Lower leg skin (tissue), 4 donors: ENCODE results near the gene TEPSIN. TPM values are rescaled to one million over a fixed set of nuclear protein-coding genes. Genes with fewer than 3 reads are reported as not detected.

Experiments used
- DNase-seq, 2 donors: peaks; one replicate each; pipeline ENCODE4 v3.0.0-alpha.2; 2019; ENCODE audit warnings: low spot score in 2 of 2
- H3K4me3 ChIP-seq: fragments of 200-600 bp; sonication (generic); 2 replicates; pipeline ENCODE4 v1.5.1; 2017; ENCODE audit warnings: mild to moderate bottlenecking, low read depth; ENCODE audit not compliant: poor library complexity, severe bottlenecking
- CTCF ChIP-seq, 3 donors: fragments of 450-650 bp; IDR thresholded peaks; one replicate each; pipeline ENCODE4 v1.5.1; 2016; ENCODE audit warnings: antibody characterized with exemption in 3 of 3, mild to moderate bottlenecking in 3 of 3, moderate library complexity in 2 of 3
- POLR2A ChIP-seq, 2 donors: fragments of 450-650 bp; IDR thresholded peaks; one replicate each; pipeline ENCODE4 v1.6.1; 2016 to 2017; ENCODE audit warnings: antibody characterized with exemption in 2 of 2, mild to moderate bottlenecking in 1 of 2, moderate library complexity in 1 of 2
- WGBS, 2 donors: methylation state at CpG; one replicate each; pipeline ENCODE4 v1.1.5; 2018; 5-methylcytosine and 5-hydroxymethylcytosine counted together
- intact Hi-C: fragments of 100-400 bp; cut with DNase I; formaldehyde crosslinking; loops from one replicate; pipeline ENCODE4 v1.15.0; 2023; ENCODE audit warnings: low total_unique reads
- total RNA-seq, 4 donors: library from RNA; depleted of rRNA; stranded (reverse); fragments of >200 nt; gene quantifications; one replicate each; pipeline ENCODE4 v1.1.0, GENCODE V29; 2016

TEPSIN gene
- total RNA-seq, 4 donors from 2014 or later, result 40.7 to 104 (median 62.6) TPM

- TF ChIP-seq POLR2A (IDR thresholded peaks at IDR 0.05), result no peak
- TF ChIP-seq CTCF (IDR thresholded peaks at IDR 0.05), result no peak
- no peak overlapping the region for H3K4me3 ChIP-seq
- no peak for DNase-seq
- intact Hi-C loops, result no loop called here
- WGBS, 2 donors, result 60 to 62% methylated on average over 8 of the region's 8 CpGs
These were observed 1.9 kb upstream of the TEPSIN start for GRCh38 chr17:81240761-81241160.

GRCh38 chr17:81239714-81240555 lies 1.1 kb upstream of the TEPSIN start:
- peak overlapping the region; percentile 75 for H3K4me3 ChIP-seq
- intact Hi-C loops, result loop anchor here (10.0 kb wide), 1 partner anchor 215 kb away; no protein-coding TSS in a partner anchor
- DNase-seq, result no peak
- TF ChIP-seq POLR2A (IDR thresholded peaks at IDR 0.05), result no peak
- TF ChIP-seq CTCF (IDR thresholded peaks at IDR 0.05), result no peak
- 17 to 19% methylated on average over 30 to 31 of the region's 37 CpGs for WGBS, 2 donors

GRCh38 chr17:81238490-81238814 lies 403 bp downstream of the TEPSIN start:
- TF ChIP-seq POLR2A (IDR thresholded peaks at IDR 0.05) (no peak), CTCF (IDR thresholded peaks at IDR 0.05) (no peak)
- DNase-seq, result no peak
- H3K4me3 ChIP-seq, result peak overlapping the region; percentile 93
- WGBS, 2 donors, result 1 to 5% methylated on average over 13 to 24 of the region's 26 CpGs
- intact Hi-C loops, result loop anchor here (10.0 kb wide), 1 partner anchor 214 kb away; no protein-coding TSS in a partner anchor

- no peak for DNase-seq
- no peak for TF ChIP-seq POLR2A (IDR thresholded peaks at IDR 0.05)
- TF ChIP-seq CTCF (IDR thresholded peaks at IDR 0.05), result no peak
- intact Hi-C loops, result loop anchor here (10.0 kb wide), 1 partner anchor 213 kb away; no protein-coding TSS in a partner anchor
- 50 to 51% methylated on average over 36 of the region's 36 CpGs for WGBS, 2 donors
- H3K4me3 ChIP-seq, result peak overlapping the region; percentile 93
These were observed 1.0 kb downstream of the TEPSIN start for GRCh38 chr17:81237591-81238489.

- no peak overlapping the region for H3K4me3 ChIP-seq
- 90 to 94% methylated on average over 18 to 20 of the region's 21 CpGs for WGBS, 2 donors
- no peak for DNase-seq
- TF ChIP-seq CTCF (IDR thresholded peaks at IDR 0.05), result no peak
- TF ChIP-seq POLR2A (IDR thresholded peaks at IDR 0.05), result no peak
- intact Hi-C loops, result loop anchor here (10.0 kb wide), 1 partner anchor 212 kb away; no protein-coding TSS in a partner anchor
These were observed 2.1 kb downstream of the TEPSIN start for GRCh38 chr17:81236784-81237183.
